Endothelial cell (in vitro differentiated cells): ENCODE results near the gene SVEP1. TPM values are rescaled to one million over a fixed set of nuclear protein-coding genes. Genes with fewer than 3 reads are reported as not detected.
"Not testable (repeated sequence)": the region's sequence is repeated elsewhere in the genome, so short reads cannot be mapped to it uniquely, and the experiment has no call there.

Experiments used
- DNase-seq: peaks from one replicate; pipeline ENCODE4 v3.0.0; 2021; ENCODE audit warnings: low spot score
- H3K27ac Mint-ChIP-seq: one replicate; pipeline ENCODE4 v1.8.0; 2021; ENCODE audit warnings: mixed read lengths, inconsistent platforms; ENCODE audit not compliant: unreplicated experiment
- H3K27me3 Mint-ChIP-seq: one replicate; pipeline ENCODE4 v1.8.0; 2021; ENCODE audit warnings: mild to moderate bottlenecking, moderate library complexity, mixed read lengths, inconsistent platforms; ENCODE audit not compliant: unreplicated experiment
- H3K36me3 Mint-ChIP-seq: one replicate; pipeline ENCODE4 v1.8.0; 2021; ENCODE audit warnings: mild to moderate bottlenecking, low read depth, mixed read lengths, inconsistent platforms; ENCODE audit not compliant: unreplicated experiment
- H3K4me1 Mint-ChIP-seq: one replicate; pipeline ENCODE4 v1.8.0; 2021; ENCODE audit warnings: mild to moderate bottlenecking, mixed read lengths, inconsistent platforms; ENCODE audit not compliant: unreplicated experiment
- H3K4me3 Mint-ChIP-seq: one replicate; pipeline ENCODE4 v1.8.0; 2021; ENCODE audit warnings: mild to moderate bottlenecking, mixed read lengths, inconsistent platforms; ENCODE audit not compliant: unreplicated experiment
- H3K9me3 Mint-ChIP-seq: one replicate; pipeline ENCODE4 v1.8.0; 2021; ENCODE audit warnings: mixed read lengths, inconsistent platforms; ENCODE audit not compliant: unreplicated experiment
- total RNA-seq: library from RNA; stranded (reverse); fragmentation: NEBNext Ultra II Directional; extraction: Animal tissue kit (Norgen Biotek cat#: 25700); gene quantifications from one replicate; pipeline ENCODE4 v1.2.1, GENCODE V29; 2021; ENCODE audit not compliant: unreplicated experiment
- TF ChIP-seq, protein P1 (sequence below): fragments of 200-600 bp; sonication (generic); IDR thresholded peaks from one replicate; pipeline ENCODE4 v1.5.0; 2021; ENCODE audit warnings: antibody characterized with exemption; ENCODE audit not compliant: unreplicated experiment

The SVEP1 gene
- total RNA-seq, 1 donor from 2014 or later: 0.08 TPM

DNA sequence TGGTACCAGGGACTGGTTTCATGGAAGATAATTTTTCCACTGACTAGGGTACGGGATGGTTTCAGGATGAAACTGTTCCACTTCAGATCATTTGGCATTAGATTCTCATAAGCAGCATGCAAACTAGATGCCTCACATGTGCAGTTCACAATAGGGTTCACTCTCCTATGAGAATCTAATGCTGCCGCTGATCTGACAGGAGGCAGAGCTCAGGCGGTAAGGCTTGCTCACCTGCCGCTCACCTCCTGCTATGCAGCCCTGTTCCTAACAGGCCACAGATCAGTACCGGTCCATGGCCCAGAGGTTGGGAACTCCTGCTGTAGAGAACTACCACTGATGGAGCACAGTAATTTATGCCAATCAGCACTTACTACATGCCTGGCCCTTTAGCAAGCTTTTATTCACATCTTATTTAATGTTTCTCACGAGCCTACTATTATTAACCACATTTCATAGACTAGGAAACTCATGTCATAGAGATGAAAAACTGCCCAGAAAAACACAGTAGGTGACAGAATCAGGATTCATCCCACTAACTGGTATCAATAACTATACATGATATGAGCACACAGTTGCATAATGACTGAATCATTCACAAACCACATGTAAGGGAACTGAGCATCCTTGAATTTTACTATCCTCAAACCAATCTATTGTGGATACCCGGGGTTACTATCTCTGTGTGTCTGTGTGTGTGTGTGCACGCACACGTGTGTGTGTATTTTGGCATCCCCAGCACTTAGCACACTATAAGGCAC is 46.5 kb downstream of the SVEP1 start:
- Mint-ChIP-seq H3K9me3 (no peaks in the 10 kb centered on the region), H3K27ac (no peak overlapping the region), H3K36me3 (no peaks in the 10 kb centered on the region), H3K4me3 (no peak overlapping the region), H3K27me3 (peaks cover 2% of the 10 kb centered on the region), H3K4me1 (peaks cover 4% of the 10 kb centered on the region)
- no peak for DNase-seq
- TF ChIP-seq, protein P1, sequence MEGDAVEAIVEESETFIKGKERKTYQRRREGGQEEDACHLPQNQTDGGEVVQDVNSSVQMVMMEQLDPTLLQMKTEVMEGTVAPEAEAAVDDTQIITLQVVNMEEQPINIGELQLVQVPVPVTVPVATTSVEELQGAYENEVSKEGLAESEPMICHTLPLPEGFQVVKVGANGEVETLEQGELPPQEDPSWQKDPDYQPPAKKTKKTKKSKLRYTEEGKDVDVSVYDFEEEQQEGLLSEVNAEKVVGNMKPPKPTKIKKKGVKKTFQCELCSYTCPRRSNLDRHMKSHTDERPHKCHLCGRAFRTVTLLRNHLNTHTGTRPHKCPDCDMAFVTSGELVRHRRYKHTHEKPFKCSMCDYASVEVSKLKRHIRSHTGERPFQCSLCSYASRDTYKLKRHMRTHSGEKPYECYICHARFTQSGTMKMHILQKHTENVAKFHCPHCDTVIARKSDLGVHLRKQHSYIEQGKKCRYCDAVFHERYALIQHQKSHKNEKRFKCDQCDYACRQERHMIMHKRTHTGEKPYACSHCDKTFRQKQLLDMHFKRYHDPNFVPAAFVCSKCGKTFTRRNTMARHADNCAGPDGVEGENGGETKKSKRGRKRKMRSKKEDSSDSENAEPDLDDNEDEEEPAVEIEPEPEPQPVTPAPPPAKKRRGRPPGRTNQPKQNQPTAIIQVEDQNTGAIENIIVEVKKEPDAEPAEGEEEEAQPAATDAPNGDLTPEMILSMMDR: no peak

DNA sequence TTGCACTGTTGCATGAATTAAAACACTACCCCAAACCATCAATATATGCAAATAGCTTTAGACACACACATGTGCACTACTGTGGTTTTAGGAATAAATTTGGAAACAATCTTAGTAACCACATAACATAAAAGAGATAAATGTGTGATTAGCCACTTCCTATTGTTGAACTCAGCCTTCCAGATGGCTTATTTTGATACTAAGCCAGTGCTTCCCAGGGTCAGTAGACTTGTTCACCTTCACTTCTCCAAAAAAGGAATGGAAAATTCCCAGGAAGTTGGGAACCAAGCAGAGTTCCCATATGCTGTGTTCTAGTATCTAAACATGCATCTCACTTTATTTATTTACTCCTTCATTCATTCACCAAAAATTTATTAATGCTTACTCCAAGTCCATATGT is 47.8 kb downstream of the SVEP1 start:
- no peak overlapping the region for H3K4me3 Mint-ChIP-seq
- DNase-seq: no peak

GRCh38 chr9:110531241-110531640 is 48.3 kb downstream of the SVEP1 start:
- not testable (repeated sequence) for H3K27ac Mint-ChIP-seq, H3K9me3 Mint-ChIP-seq, H3K4me3 Mint-ChIP-seq, H3K4me1 Mint-ChIP-seq, H3K27me3 Mint-ChIP-seq, H3K36me3 Mint-ChIP-seq, DNase-seq

More for the DNA sequence above, 47.8 kb downstream of the SVEP1 start:
- Mint-ChIP-seq H3K4me1 (peaks cover 4% of the 10 kb centered on the region), H3K27ac (no peak overlapping the region), H3K36me3 (no peaks in the 10 kb centered on the region), H3K27me3 (peaks cover 2% of the 10 kb centered on the region), H3K9me3 (no peaks in the 10 kb centered on the region)
- TF ChIP-seq, protein P1: no peak

DNA sequence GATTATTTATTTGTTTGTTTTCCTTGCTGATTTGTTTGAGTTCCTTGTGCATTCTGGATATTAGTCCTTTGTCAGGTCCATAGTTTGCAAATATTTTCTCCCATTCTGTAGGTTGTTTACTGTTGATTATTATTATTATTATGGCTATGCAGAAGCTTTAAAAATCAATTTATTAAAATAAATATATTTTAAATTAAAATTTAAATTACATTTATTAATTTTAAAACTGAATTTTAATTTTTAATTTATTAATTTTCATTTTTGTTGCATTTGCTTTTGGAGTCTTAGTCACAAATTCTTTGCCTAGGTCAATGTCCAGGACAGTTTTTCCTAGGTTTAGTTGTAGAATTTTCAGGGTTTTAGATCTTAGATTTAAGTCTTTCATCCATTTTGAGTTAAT is 50.9 kb downstream of the SVEP1 start:
- Mint-ChIP-seq H3K4me3 (no peak overlapping the region), H3K27me3 (peaks cover 2% of the 10 kb centered on the region), H3K9me3 (no peaks in the 10 kb centered on the region), H3K4me1 (peaks cover 4% of the 10 kb centered on the region), H3K36me3 (no peaks in the 10 kb centered on the region), H3K27ac (no peak overlapping the region)
- DNase-seq: no peak
- TF ChIP-seq, protein P1: no peak

- Mint-ChIP-seq H3K36me3 (no peaks in the 10 kb centered on the region), H3K27me3 (peaks cover 2% of the 10 kb centered on the region), H3K4me1 (peaks cover 3% of the 10 kb centered on the region), H3K4me3 (no peak overlapping the region), H3K27ac (no peak overlapping the region), H3K9me3 (no peaks in the 10 kb centered on the region)
- TF ChIP-seq, protein P1: no peak
- DNase-seq: no peak
These were observed 53.1 kb downstream of the SVEP1 start for GRCh38 chr9:110526426-110526825.
